K562 (cell line): ENCODE results near the gene SAP30BP. TPM values are rescaled to one million over a fixed set of nuclear protein-coding genes. Genes with fewer than 3 reads are reported as not detected.

Source experiments
- ATAC-seq: fragments of 200-7000 bp; cut with Tn5 transposase; 3 replicates; pipeline ENCODE4 v1.9.1; 2020; ENCODE audit warnings: moderate library complexity
- BruUV-seq: library from RNA; stranded (reverse); fragments of 400-500 nt; replicated peaks from 2 replicates; lab custom pipeline; 2021; lab: Mats Ljungman, UMichigan
- CTCF ChIA-PET: fragments of 300-600 bp; formaldehyde crosslinking; extraction: SDS; loops from one replicate; lab custom pipeline; 2021; ENCODE audit warnings: low intra/inter-chr PET ratio; lab: Yijun Ruan, JAX
- POLR2A ChIA-PET: fragments of 300-600, 350-650 bp; sonication (Branson Sonifier 250); formaldehyde crosslinking; extraction: SDS; loops from one replicate; lab custom pipeline; 2021; ENCODE audit warnings: antibody characterized with exemption, inconsistent platforms; lab: Yijun Ruan, JAX
- DNase-seq, 4 experiments: peaks; one replicate each; pipeline versions ENCODE4 v3.0.0 to v3.0.0-alpha.2; 2011 to 2018; ENCODE audit warnings: low spot score in 3 of 4, mixed read lengths in 3 of 4; ENCODE audit errors: extremely low read depth in 1 of 4
- FAIRE-seq: peaks from 2 replicates; lab custom pipeline; 2011; peaks lifted over from hg19 to GRCh38; lab: Jason Lieb, UNC
- H2AFZ ChIP-seq: 2 replicates; pipeline ENCODE4 v1.6.0; 2011; ENCODE audit warnings: low read depth, low read length, control low read depth, inconsistent platforms
- H3K27ac ChIP-seq: fragments of 200-600 bp; 3 replicates; pipeline ENCODE4 v1.8.0; 2011; ENCODE audit warnings: low read depth, mild to moderate bottlenecking, control low read depth, inconsistent platforms, low read length, moderate library complexity, mixed read lengths; ENCODE audit errors: extremely low read depth
- H3K27me3 ChIP-seq, 2 experiments: fragments of 300-600 bp in 1 of 2; 2 replicates in 1 of 2; 3 replicates in 1 of 2; pipeline versions ENCODE4 v1.6.0 to v1.8.0; 2011; ENCODE audit warnings: inconsistent platforms in 2 of 2, low read length in 2 of 2, mild to moderate bottlenecking in 1 of 2, mixed read lengths in 1 of 2, moderate library complexity in 1 of 2; ENCODE audit not compliant: control insufficient read depth in 2 of 2, insufficient read depth in 2 of 2
- H3K36me3 ChIP-seq: fragments of 300-600 bp; 3 replicates; pipeline ENCODE4 v1.8.0; 2011; ENCODE audit warnings: mild to moderate bottlenecking, low read length, inconsistent platforms; ENCODE audit not compliant: control insufficient read depth, insufficient read depth
- H3K4me1 ChIP-seq, 2 experiments: fragments of 200-600 bp in 1 of 2; replicated peaks in 1 of 2; 2 replicates in 1 of 2; 3 replicates in 1 of 2; pipeline versions ENCODE4 v1.5.1 to v1.8.0; 2011; ENCODE audit warnings: inconsistent platforms in 2 of 2, low read length in 2 of 2, mild to moderate bottlenecking in 1 of 2, mixed read lengths in 1 of 2, moderate library complexity in 1 of 2; ENCODE audit not compliant: control insufficient read depth in 2 of 2, insufficient read depth in 2 of 2
- H3K4me2 ChIP-seq: 2 replicates; pipeline ENCODE4 v1.6.1; 2011; ENCODE audit warnings: low read length, control low read depth, inconsistent platforms, mixed read lengths; ENCODE audit not compliant: insufficient read depth
- H3K4me3 ChIP-seq: fragments of 200-600 bp; sonication (generic), shearing (Covaris generic); 2 replicates; pipeline ENCODE4 v1.5.1; 2016; ENCODE audit warnings: control low read depth, inconsistent platforms
- H3K79me2 ChIP-seq: fragments of 200-600 bp; 3 replicates; pipeline ENCODE4 v1.8.0; 2011; ENCODE audit warnings: low read length, inconsistent platforms; ENCODE audit not compliant: control insufficient read depth, insufficient read depth
- H3K9ac ChIP-seq, 2 experiments: 2 replicates each; pipeline versions ENCODE4 v1.6.0 to v1.6.1; 2011; ENCODE audit warnings: low read depth in 2 of 2, low read length in 2 of 2, control low read depth in 1 of 2, inconsistent platforms in 1 of 2, mild to moderate bottlenecking in 1 of 2, mixed read lengths in 1 of 2; ENCODE audit not compliant: insufficient read depth in 1 of 2
- H3K9me1 ChIP-seq: one replicate; pipeline ENCODE4 v1.6.0; 2011; ENCODE audit warnings: inconsistent platforms, mild to moderate bottlenecking, low read length, moderate library complexity; ENCODE audit not compliant: control insufficient read depth, insufficient read depth
- H3K9me3 ChIP-seq: replicated peaks from 2 replicates; pipeline ENCODE4 v1.5.1; 2011; ENCODE audit warnings: low read depth, low read length, inconsistent platforms; ENCODE audit not compliant: control insufficient read depth, insufficient read depth
- H4K20me1 ChIP-seq: replicated peaks from 2 replicates; pipeline ENCODE4 v1.6.1; 2011; ENCODE audit warnings: low read length, inconsistent platforms, mixed read lengths; ENCODE audit not compliant: control insufficient read depth, insufficient read depth
- ARID2 ChIP-seq: fragments of 450-650 bp; IDR thresholded peaks from 2 replicates; pipeline ENCODE4 v1.6.1; 2017; ENCODE audit warnings: antibody characterized with exemption, mild to moderate bottlenecking
- CREBBP ChIP-seq: IDR thresholded peaks from one replicate; pipeline ENCODE4 v1.6.1; 2012; ENCODE audit warnings: low read depth, mild to moderate bottlenecking, control low read depth, inconsistent platforms, low read length
- FOSL1 ChIP-seq: fragments of 200-800 bp; sonication (Bioruptor generic); conservative IDR thresholded peaks from 2 replicates; pipeline ENCODE4 v1.6.1; 2016; ENCODE audit warnings: missing genetic modification characterization, missing compliant biosample characterization
- FOXJ2 ChIP-seq: fragments of 200-800 bp; sonication (Bioruptor generic); IDR thresholded peaks from 2 replicates; pipeline ENCODE4 v1.6.1; 2016; ENCODE audit warnings: missing genetic modification characterization, missing compliant biosample characterization
- HDAC1 ChIP-seq, 2 experiments: fragments of 450-650 bp; IDR thresholded peaks; 2 replicates each; pipeline ENCODE4 v1.6.1; 2016 to 2017; ENCODE audit warnings: inconsistent platforms in 1 of 2, mild to moderate bottlenecking in 1 of 2, moderate library complexity in 1 of 2
- KAT8 ChIP-seq: fragments of 450-650 bp; IDR thresholded peaks from 2 replicates; pipeline ENCODE4 v1.6.1; 2016; ENCODE audit warnings: low read depth, mild to moderate bottlenecking
- KDM5B ChIP-seq: fragments of 200-600 bp; sonication (generic); IDR thresholded peaks from 2 replicates; pipeline ENCODE4 v1.6.1; 2012; ENCODE audit warnings: low read depth, mild to moderate bottlenecking, moderate library complexity, low read length, control low read depth, inconsistent platforms; ENCODE audit not compliant: insufficient replicate concordance
- POLR2G ChIP-seq: fragments of 200-400 bp; formaldehyde crosslinking; IDR thresholded peaks from 2 replicates; pipeline ENCODE4 v1.6.1; 2017; ENCODE audit warnings: low read depth, mild to moderate bottlenecking, antibody characterized with exemption, low read length, moderate library complexity
- RAD21 ChIP-seq, 2 experiments: fragments of 250-450 bp in 1 of 2; fragments of 450-650 bp in 1 of 2; sonication (Bioruptor Pico) in 1 of 2; formaldehyde crosslinking in 1 of 2; IDR thresholded peaks in 1 of 2; conservative IDR thresholded peaks in 1 of 2; 2 replicates each; pipeline versions ENCODE4 v1.4.0 to v1.8.0; 2020 to 2022; ENCODE audit warnings: mild to moderate bottlenecking in 2 of 2, moderate library complexity in 1 of 2
- RUNX1 ChIP-seq: sonication (generic); IDR thresholded peaks from 2 replicates; pipeline ENCODE4 v1.6.1; 2016; ENCODE audit warnings: antibody characterized with exemption, low read depth
- WHSC1 ChIP-seq: IDR thresholded peaks from one replicate; pipeline ENCODE4 v1.6.1; 2012; ENCODE audit warnings: low read length, control low read depth, inconsistent platforms
- ZBTB7A ChIP-seq: IDR thresholded peaks from 2 replicates; pipeline ENCODE4 v1.6.1; 2011; ENCODE audit warnings: low read depth, mild to moderate bottlenecking, low read length, moderate library complexity, borderline replicate concordance; ENCODE audit not compliant: control insufficient read depth
- WGBS: fragments of 100-300 bp; shearing (Covaris generic); methylation state at CpG from one replicate; pipeline ENCODE4 v1.1.6; 2016; ENCODE audit warnings: low coverage, mixed read lengths; ENCODE audit not compliant: insufficient coverage; ENCODE audit errors: missing lambda C conversion rate; 5-methylcytosine and 5-hydroxymethylcytosine counted together
- in situ Hi-C: fragments of 300-500 bp; cut with MboI; formaldehyde crosslinking; loops from 4 replicates; pipeline ENCODE4 v1.15.0; 2018; ENCODE audit warnings: inconsistent platforms, mixed read lengths
- intact Hi-C: fragments of 100-400 bp; cut with micrococcal nuclease; formaldehyde crosslinking; loops from 2 replicates; pipeline ENCODE4 v1.14.2; 2022
- polyA plus RNA-seq, 8 experiments: library from polyadenylated mRNA; depleted of rRNA in 4 of 8; stranded (reverse) in 5 of 8; unstranded in 3 of 8; fragments of >200 nt; fragmentation: Nextera tagmentation in 2 of 8; fragmentation: Illumina TruSeq in 1 of 8; extraction: Ambion mirVana in 2 of 8; extraction: Trizol in 1 of 8; gene quantifications; 2 replicates each; pipeline versions ENCODE4 v1.2.1 to v1.2.3, GENCODE V29; 2011 to 2014; ENCODE audit warnings: inconsistent platforms in 1 of 8, missing spikeins in 1 of 8
- total RNA-seq, 7 experiments: library from RNA; depleted of rRNA in 6 of 7; stranded (reverse); fragments of >200 nt in 6 of 7; fragmentation: Illumina TruSeq in 2 of 7; extraction: Trizol in 2 of 7; gene quantifications; 2 replicates each; pipeline versions ENCODE4 v1.2.1 to v1.2.3, GENCODE V29; 2011 to 2021; ENCODE audit warnings: low replicate concordance in 1 of 7

SAP30BP gene
- total and polyA plus RNA-seq, 9 of the 15 experiments (the other 6 are each of a cell fraction or from before 2014, with no cell fraction given): 45.3 to 154 (median 71.7) TPM

DNA sequence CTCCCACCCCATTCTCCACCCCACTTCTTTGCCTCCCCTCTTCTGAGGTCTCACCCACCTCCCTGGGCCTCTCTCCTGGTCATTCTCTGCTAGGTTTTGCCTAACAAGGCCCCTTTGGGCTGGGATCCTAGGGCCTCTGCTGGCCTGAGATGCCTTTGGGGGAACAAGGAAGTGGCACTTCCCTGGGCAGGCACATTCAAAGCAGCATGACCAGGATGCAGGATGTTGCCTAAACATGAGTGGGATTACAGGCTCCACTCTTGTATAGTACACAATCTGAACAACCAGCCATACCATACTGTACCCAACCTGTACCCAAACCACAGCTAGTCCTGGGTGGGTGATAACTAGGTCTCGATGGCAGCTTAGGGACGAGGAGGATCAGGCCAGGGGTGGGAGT is 88.9 kb downstream of the SAP30BP start (continued):
- TF ChIP-seq ZBTB7A (no peak), FOXJ2 (tag) (no peak), HDAC1 (IDR thresholded peaks at IDR 0.05) (no peak), KAT8 (no peak), FOSL1 (tag) (no peak), RAD21 (CRISPR knock-in tag; conservative IDR thresholded peaks at IDR 0.05 in 1 of 2, IDR thresholded peaks at IDR 0.05 in 1 of 2) (no peak), RUNX1 (no peak), ARID2 (no peak), WHSC1 (no peak), KDM5B (no peak)

DNA sequence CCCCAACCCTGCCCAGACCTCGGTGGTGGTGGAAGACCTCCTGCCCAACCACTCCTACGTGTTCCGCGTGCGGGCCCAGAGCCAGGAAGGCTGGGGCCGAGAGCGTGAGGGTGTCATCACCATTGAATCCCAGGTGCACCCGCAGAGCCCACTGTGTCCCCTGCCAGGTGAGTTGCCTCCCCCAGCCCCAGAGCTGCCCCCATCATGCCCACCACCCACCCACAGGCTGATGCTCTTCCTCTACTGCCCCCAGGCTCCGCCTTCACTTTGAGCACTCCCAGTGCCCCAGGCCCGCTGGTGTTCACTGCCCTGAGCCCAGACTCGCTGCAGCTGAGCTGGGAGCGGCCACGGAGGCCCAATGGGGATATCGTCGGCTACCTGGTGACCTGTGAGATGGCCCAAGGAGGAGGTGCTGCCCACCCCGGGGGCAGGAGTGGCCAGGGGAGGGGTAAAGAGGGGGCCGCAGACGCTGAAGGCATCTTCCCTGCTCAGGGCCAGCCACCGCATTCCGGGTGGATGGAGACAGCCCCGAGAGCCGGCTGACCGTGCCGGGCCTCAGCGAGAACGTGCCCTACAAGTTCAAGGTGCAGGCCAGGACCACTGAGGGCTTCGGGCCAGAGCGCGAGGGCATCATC is 89.4 kb downstream of the SAP30BP start:
- no TSS peak for BruUV-seq
- CTCF ChIA-PET: no interaction called here
- Histone ChIP-seq H3K9ac (0 out of 4 replicates have a peak overlapping the region, but pooled peaks of 1 of the 2 experiments have one; percentile 20), H3K27ac (no peak overlapping the region), H3K4me2 (no peak overlapping the region), H3K4me3 (no peak overlapping the region), H3K27me3 (no peaks in the 10 kb centered on the region), H3K9me3 (no peaks in the 10 kb centered on the region), H4K20me1 (no peaks in the 10 kb centered on the region; the same call in 1 of the 2 replicates), H3K9me1 (no peaks in the 10 kb centered on the region), H2AFZ (no peak overlapping the region), H3K79me2 (no peaks in the 10 kb centered on the region), H3K36me3 (no peaks in the 10 kb centered on the region), H3K4me1 (peaks cover 13 to 67% of the 10 kb centered on the region in 2 experiments)
- TF ChIP-seq POLR2G (peak; percentile 19; the same call in 1 of the 2 replicates), CREBBP (no peak)
- POLR2A ChIA-PET: interaction anchor here (14.7 kb wide), 1 partner anchor 18 kb away, joined by 464 read pairs; a partner anchor contains a TSS
- FAIRE-seq: no peak
- WGBS: 78% methylated on average over 18 of the region's 29 CpGs
- in situ Hi-C loops: no loop called here
- intact Hi-C loops: loop anchor here (10.0 kb wide), 1 partner anchor 248 kb away; the partner anchor contains the start of gene CDK3
- DNase-seq: no peak
- ATAC-seq: no peak
